Measurements from ENCODE around the gene IGFBP4. TPM values are rescaled to one million over a fixed set of nuclear protein-coding genes. Genes with fewer than 3 reads are reported as not detected.
"Not testable (repeated sequence)": the region's sequence is repeated elsewhere in the genome, so short reads cannot be mapped to it uniquely, and the experiment has no call there.

Gene IGFBP4
- total and polyA plus RNA-seq, 11 donors, result 103 to 342 (median 133) TPM

- ATAC-seq (no peak), DNase-seq (no peak)
- TF ChIP-seq CTCF (IDR thresholded peaks at IDR 0.05), result no peak
- no peak for TF ChIP-seq POLR2A (IDR thresholded peaks at IDR 0.05)
- intact Hi-C loops (cut with DNase I), result loop anchor here in 6 of 10 donors (10.0 kb wide), 3 partner anchors 108 to 218 kb away; partner anchors contain the start of gene RARA (in 4 of the 6)
- H3K27ac ChIP-seq, result no peak overlapping the region
- no peak overlapping the region for H3K4me3 ChIP-seq
- peaks cover 0 to 11% (median 0%) of the 10 kb centered on the region in 9 donors for H3K27me3 ChIP-seq
- H3K4me1 ChIP-seq, result peaks cover 0 to 19% (median 5%) of the 10 kb centered on the region in 12 donors
- peaks cover 0 to 10% (median 0%) of the 10 kb centered on the region in 9 donors for H3K36me3 ChIP-seq
- H3K9me3 ChIP-seq, result no peaks in the 10 kb centered on the region
Measured at GRCh38 chr17:40412880-40413279, 30.4 kb upstream of the IGFBP4 start.

GRCh38 chr17:40414312-40414711 lies 28.9 kb upstream of the IGFBP4 start:
- H3K4me1 ChIP-seq, result peaks cover 0 to 32% (median 9%) of the 10 kb centered on the region in 12 donors
- not testable (repeated sequence) for H3K36me3 ChIP-seq, H3K4me3 ChIP-seq, ATAC-seq, H3K9me3 ChIP-seq, H3K27ac ChIP-seq, DNase-seq
- H3K27me3 ChIP-seq, result peaks cover 0 to 11% (median 0%) of the 10 kb centered on the region in 9 donors
- 85 to 90% (median 88%) methylated on average over 4 of the region's 4 CpGs for WGBS, 4 donors
- intact Hi-C loops (cut with DNase I), result loop anchor here in 8 of 10 donors (2.0 to 10.0 kb wide), 5 partner anchors 52 to 220 kb away; partner anchors contain the start of gene RARA (in 4 of the 8)

- no peak for DNase-seq
- Histone ChIP-seq H3K36me3 (peaks cover 0 to 4% (median 0%) of the 10 kb centered on the region in 9 donors), H3K27me3 (peaks cover 0 to 11% (median 0%) of the 10 kb centered on the region in 9 donors), H3K27ac (no peak overlapping the region), H3K4me1 (peaks cover 0 to 39% (median 9%) of the 10 kb centered on the region in 12 donors), H3K9me3 (no peaks in the 10 kb centered on the region), H3K4me3 (peak overlapping the region in 1 of 12 donors; percentile 21)
- WGBS, 4 donors, result 35 to 57% (median 48%) methylated on average over 3 of the region's 3 CpGs
- intact Hi-C loops (cut with DNase I), result loop anchor here (2.0 to 10.0 kb wide), 11 partner anchors 53 to 221 kb away; partner anchors contain the start of genes RARA (in 5 of the 10) and GJD3 (in 4 of the 10)
- no peak for ATAC-seq
- TF ChIP-seq CTCF (IDR thresholded peaks at IDR 0.05) (peak; percentile 50 to 72 (median 61)), POLR2A (IDR thresholded peaks at IDR 0.05) (no peak)
Measured at GRCh38 chr17:40415390-40415789, 27.9 kb upstream of the IGFBP4 start.

- Histone ChIP-seq H3K9me3 (no peaks in the 10 kb centered on the region), H3K36me3 (no peaks in the 10 kb centered on the region), H3K27me3 (peaks cover 0 to 11% (median 0%) of the 10 kb centered on the region in 9 donors), H3K4me3 (peak overlapping the region in 3 of 12 donors; percentile 60 to 80 (median 65)), H3K27ac (no peak overlapping the region), H3K4me1 (peaks cover 0 to 39% (median 9%) of the 10 kb centered on the region in 12 donors)
- 38 to 42% (median 39%) methylated on average over 3 of the region's 3 CpGs for WGBS, 4 donors
- no peak for DNase-seq
- intact Hi-C loops (cut with DNase I), result loop anchor here (2.0 to 10.0 kb wide), 10 partner anchors 54 to 222 kb away; partner anchors contain the start of genes RARA (in 5 of the 10) and GJD3 (in 4 of the 10)
- no peak for ATAC-seq
- TF ChIP-seq POLR2A (IDR thresholded peaks at IDR 0.05), result no peak
- no peak for TF ChIP-seq CTCF (IDR thresholded peaks at IDR 0.05)
Measured at GRCh38 chr17:40416671-40417070, 26.6 kb upstream of the IGFBP4 start.

All from heart left ventricle (tissue), 16 donors.